Transverse colon (tissue), 4 donors: ENCODE results near the gene TMSB4X. TPM values are rescaled to one million over a fixed set of nuclear protein-coding genes. Genes with fewer than 3 reads are reported as not detected.
A peak's percentile ranks its signal among the peaks of the same experiment; 100 is the strongest.

Experiments used
- DNase-seq: peaks from one replicate; pipeline ENCODE4 v3.0.0-alpha.2; 2019
- H3K27ac ChIP-seq, 4 donors: fragments of 200-600 bp; sonication (generic); 2 replicates each; pipeline ENCODE4 v1.5.1; 2016 to 2018; ENCODE audit warnings: inconsistent platforms in 4 of 4
- H3K27me3 ChIP-seq: fragments of 200-600 bp; sonication (generic); 2 replicates; pipeline ENCODE4 v1.5.1; 2017; ENCODE audit warnings: inconsistent platforms
- H3K36me3 ChIP-seq, 4 donors: fragments of 200-600 bp; sonication (generic); 2 replicates each; pipeline ENCODE4 v1.5.1; 2017 to 2019; ENCODE audit warnings: inconsistent platforms in 4 of 4
- H3K4me1 ChIP-seq, 4 donors: fragments of 200-600 bp; sonication (generic); 2 replicates each; pipeline ENCODE4 v1.5.1; 2017 to 2020; ENCODE audit warnings: inconsistent platforms in 4 of 4
- H3K4me3 ChIP-seq, 4 donors: fragments of 200-600 bp; sonication (generic); 1 replicate in 1 of 4; 2 replicates in 3 of 4; pipeline versions ENCODE4 v1.5.1 to v1.6.1; 2017 to 2019; ENCODE audit warnings: inconsistent platforms in 4 of 4
- H3K9me3 ChIP-seq, 2 donors: fragments of 200-600 bp; sonication (generic); 2 replicates each; pipeline ENCODE4 v1.5.1; 2017 to 2019; ENCODE audit warnings: inconsistent platforms in 2 of 2
- EP300 ChIP-seq: sonication (generic); formaldehyde crosslinking; IDR thresholded peaks from one replicate; pipeline ENCODE4 v1.6.1; 2017; ENCODE audit warnings: antibody characterized with exemption, low read depth
- POLR2A ChIP-seq: fragments of 450-650 bp; IDR thresholded peaks from one replicate; pipeline ENCODE4 v1.6.1; 2016; ENCODE audit warnings: antibody characterized with exemption, mild to moderate bottlenecking, moderate library complexity
- POLR2AphosphoS5 ChIP-seq, 3 donors: sonication (generic); formaldehyde crosslinking; IDR thresholded peaks; one replicate each; pipeline ENCODE4 v1.6.1; 2016; ENCODE audit warnings: antibody characterized with exemption in 3 of 3
- WGBS, 2 donors: methylation state at CpG; one replicate each; pipeline ENCODE4 v1.1.5; 2018; ENCODE audit warnings: low coverage in 1 of 2; 5-methylcytosine and 5-hydroxymethylcytosine counted together
- in situ Hi-C, 4 donors: fragments of 200-750 bp; cut with MboI; loops; one replicate each; pipeline versions ENCODE4 v1.15.0 to v1.15.1; 2017; ENCODE audit warnings: low sequenced_read_pairs in 3 of 4, low pct_ligation_motif_present in 1 of 4, low pct_unique_long_range_greater_than_20kb in 1 of 4
- intact Hi-C: fragments of 100-400 bp; cut with DNase I; formaldehyde crosslinking; loops from one replicate; pipeline ENCODE4 v1.15.1; 2023; ENCODE audit warnings: low total_unique reads
- total RNA-seq, 4 donors: library from RNA; depleted of rRNA; stranded (reverse); fragments of >200 nt; gene quantifications; one replicate each; pipeline ENCODE4 v1.1.0, GENCODE V29; 2016
- TF ChIP-seq, protein P1 (sequence below), 5 experiments: fragments of 200-600 bp in 3 of 5; fragments of 450-650 bp in 2 of 5; sonication (generic) in 3 of 5; IDR thresholded peaks; 1 replicate in 2 of 5; 2 replicates in 3 of 5; pipeline ENCODE4 v1.5.1; 2016 to 2017; ENCODE audit warnings: antibody characterized with exemption in 5 of 5, inconsistent platforms in 3 of 5, mild to moderate bottlenecking in 2 of 5, moderate library complexity in 1 of 5

Gene TMSB4X
- total RNA-seq, 4 donors from 2014 or later: 680 to 4,578 (median 2,996) TPM

DNA sequence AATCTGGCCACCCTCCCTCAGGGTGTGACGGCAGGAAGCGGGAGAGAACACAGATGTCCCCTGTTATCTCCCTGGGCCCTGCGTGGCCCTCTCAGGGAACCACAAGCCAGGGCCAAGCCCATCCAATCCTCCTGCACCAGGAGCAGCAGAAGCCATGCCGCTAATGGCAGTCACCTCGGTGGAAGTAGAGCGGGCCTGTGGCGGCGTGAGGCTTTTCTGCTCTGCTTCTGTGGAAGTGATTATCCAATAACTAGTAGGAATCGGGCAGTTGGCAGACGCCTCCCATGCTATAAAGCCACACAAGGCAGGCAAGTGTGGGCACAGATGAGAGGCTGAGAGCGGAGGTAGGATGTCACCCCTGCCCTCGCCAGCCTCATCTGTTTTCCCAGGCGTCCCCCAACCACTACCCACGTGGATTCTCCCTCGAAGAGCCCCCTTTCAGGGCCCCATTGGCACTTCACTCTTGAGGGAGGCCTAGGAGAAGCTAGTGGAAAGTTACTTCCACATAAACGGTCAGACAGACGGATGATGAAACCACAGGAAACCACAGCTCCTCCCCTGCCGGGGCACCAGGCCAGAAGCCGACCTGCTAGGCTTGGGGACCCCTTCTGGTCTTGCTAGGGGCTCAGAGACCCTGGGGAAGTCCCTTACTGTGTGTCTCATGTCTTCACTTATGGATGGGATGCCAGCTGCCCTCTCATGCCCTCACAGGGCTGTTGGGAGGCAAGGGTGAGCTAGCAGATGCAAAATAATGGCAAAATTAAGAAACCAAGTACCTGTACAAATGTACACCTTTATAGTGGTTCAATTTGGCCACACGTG lies 18.8 kb upstream of the TMSB4X start:
- H3K4me3 ChIP-seq: no peak overlapping the region
- WGBS, 2 donors: 47% methylated on average over 20 of the region's 20 CpGs; no CpG with 5 or more reads in 1 of the 2 donors
- in situ Hi-C loops: loop anchor here (10.0 to 25.0 kb wide), 3 partner anchors 529 to 706 kb away; partner anchors contain the start of gene TCEANC (in 2 of the 4)
- intact Hi-C loops: no loop called here
- no peaks in the 10 kb centered on the region for H3K9me3 ChIP-seq
- no peaks in the 10 kb centered on the region for H3K36me3 ChIP-seq
- peak overlapping the region; percentile 60 to 83 (median 79) for H3K27ac ChIP-seq
- TF ChIP-seq POLR2AphosphoS5 (IDR thresholded peaks at IDR 0.05) (no peak), POLR2A (no peak), EP300 (no peak)
- TF ChIP-seq, protein P1, sequence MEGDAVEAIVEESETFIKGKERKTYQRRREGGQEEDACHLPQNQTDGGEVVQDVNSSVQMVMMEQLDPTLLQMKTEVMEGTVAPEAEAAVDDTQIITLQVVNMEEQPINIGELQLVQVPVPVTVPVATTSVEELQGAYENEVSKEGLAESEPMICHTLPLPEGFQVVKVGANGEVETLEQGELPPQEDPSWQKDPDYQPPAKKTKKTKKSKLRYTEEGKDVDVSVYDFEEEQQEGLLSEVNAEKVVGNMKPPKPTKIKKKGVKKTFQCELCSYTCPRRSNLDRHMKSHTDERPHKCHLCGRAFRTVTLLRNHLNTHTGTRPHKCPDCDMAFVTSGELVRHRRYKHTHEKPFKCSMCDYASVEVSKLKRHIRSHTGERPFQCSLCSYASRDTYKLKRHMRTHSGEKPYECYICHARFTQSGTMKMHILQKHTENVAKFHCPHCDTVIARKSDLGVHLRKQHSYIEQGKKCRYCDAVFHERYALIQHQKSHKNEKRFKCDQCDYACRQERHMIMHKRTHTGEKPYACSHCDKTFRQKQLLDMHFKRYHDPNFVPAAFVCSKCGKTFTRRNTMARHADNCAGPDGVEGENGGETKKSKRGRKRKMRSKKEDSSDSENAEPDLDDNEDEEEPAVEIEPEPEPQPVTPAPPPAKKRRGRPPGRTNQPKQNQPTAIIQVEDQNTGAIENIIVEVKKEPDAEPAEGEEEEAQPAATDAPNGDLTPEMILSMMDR (IDR thresholded peaks at IDR 0.05): no peak
- DNase-seq: peak; percentile 69
- H3K4me1 ChIP-seq: peaks cover 0 to 11% (median 8%) of the 10 kb centered on the region in 4 donors
- no peaks in the 10 kb centered on the region for H3K27me3 ChIP-seq

GRCh38 chrX:12956704-12957534 lies 18.0 kb upstream of the TMSB4X start:
- H3K4me1 ChIP-seq: peaks cover 0 to 11% (median 8%) of the 10 kb centered on the region in 4 donors
- H3K27ac ChIP-seq: peak overlapping the region; percentile 60 to 83 (median 79)
- TF ChIP-seq, protein P1 (IDR thresholded peaks at IDR 0.05): no peak
- TF ChIP-seq POLR2AphosphoS5 (IDR thresholded peaks at IDR 0.05): peak in 1 of 3 donors; percentile 60
- peak; percentile 44 for TF ChIP-seq POLR2A
- WGBS, 2 donors: 8 to 56% methylated on average over 2 to 8 of the region's 8 CpGs
- in situ Hi-C loops (loop anchor here (10.0 to 25.0 kb wide), 3 partner anchors 528 to 705 kb away; partner anchors contain the start of gene TCEANC (in 2 of the 4)), intact Hi-C loops (no loop called here)
- H3K27me3 ChIP-seq: no peaks in the 10 kb centered on the region
- no peaks in the 10 kb centered on the region for H3K36me3 ChIP-seq
- no peak overlapping the region for H3K4me3 ChIP-seq
- no peaks in the 10 kb centered on the region for H3K9me3 ChIP-seq
- no peak for DNase-seq

- 59% methylated on average over 5 of the region's 5 CpGs; no CpG with 5 or more reads in 1 of the 2 donors for WGBS, 2 donors
- H3K36me3 ChIP-seq: no peaks in the 10 kb centered on the region
Measured at GRCh38 chrX:12958059-12958458, 16.9 kb upstream of the TMSB4X start.

More at GRCh38 chrX:12958059-12958458, 16.9 kb upstream of the TMSB4X start:
- Histone ChIP-seq H3K27ac (peak overlapping the region; percentile 60 to 83 (median 79)), H3K4me3 (no peak overlapping the region), H3K27me3 (no peaks in the 10 kb centered on the region), H3K9me3 (no peaks in the 10 kb centered on the region), H3K4me1 (peaks cover 0 to 11% (median 8%) of the 10 kb centered on the region in 4 donors)
- DNase-seq: no peak
- in situ Hi-C loops (loop anchor here (10.0 to 25.0 kb wide), 3 partner anchors 527 to 704 kb away; partner anchors contain the start of gene TCEANC (in 2 of the 4)), intact Hi-C loops (no loop called here)
- no peak for TF ChIP-seq EP300
- TF ChIP-seq, protein P1 (IDR thresholded peaks at IDR 0.05): no peak
- no peak for TF ChIP-seq POLR2AphosphoS5 (IDR thresholded peaks at IDR 0.05)
- TF ChIP-seq POLR2A: no peak
